ENCODE measurements around the gene CPO. TPM values are rescaled to one million over a fixed set of nuclear protein-coding genes. Genes with fewer than 3 reads are reported as not detected.
A peak's percentile ranks its signal among the peaks of the same experiment; 100 is the strongest.

CPO gene
- polyA plus RNA-seq, 1 donor = 0.31 TPM

- H3K36me3 ChIP-seq (ENCODE audit: control insufficient read depth, insufficient read depth, low read length) = no peaks in the 10 kb centered on the region
- H3K27ac ChIP-seq (ENCODE audit: low read length) = peak overlapping the region; percentile 67
- WGBS (ENCODE audit: insufficient coverage, low lambda C conversion rate) = no CpG with 5 or more reads among the region's 3 CpGs
- no peak overlapping the region for H3K4me3 ChIP-seq (ENCODE audit: low read length)
- peaks cover 5% of the 10 kb centered on the region for H3K9me3 ChIP-seq (ENCODE audit: control insufficient read depth, low read depth, low read length)
- DNase-seq = peak; percentile 78
- H3K27me3 ChIP-seq (ENCODE audit: control insufficient read depth, insufficient read depth, low read length) = no peaks in the 10 kb centered on the region
- H3K4me1 ChIP-seq (ENCODE audit: control insufficient read depth, insufficient read depth, low read length) = peaks cover 23% of the 10 kb centered on the region
Observed at GRCh38 chr2:206971805-206972204, 32.5 kb downstream of the CPO start.

- WGBS (ENCODE audit: insufficient coverage, low lambda C conversion rate) = no CpG with 5 or more reads among the region's 2 CpGs
- H3K27me3 ChIP-seq (ENCODE audit: control insufficient read depth, insufficient read depth, low read length) = no peaks in the 10 kb centered on the region
- no peak overlapping the region for H3K27ac ChIP-seq (ENCODE audit: low read length)
- H3K36me3 ChIP-seq (ENCODE audit: control insufficient read depth, insufficient read depth, low read length) = no peaks in the 10 kb centered on the region
- H3K9me3 ChIP-seq (ENCODE audit: control insufficient read depth, low read depth, low read length) = peaks cover 5% of the 10 kb centered on the region
- no peak for DNase-seq
- H3K4me3 ChIP-seq (ENCODE audit: low read length) = no peak overlapping the region
- peaks cover 8% of the 10 kb centered on the region for H3K4me1 ChIP-seq (ENCODE audit: control insufficient read depth, insufficient read depth, low read length)
Observed at GRCh38 chr2:206974551-206974950, 35.2 kb downstream of the CPO start.

- Histone ChIP-seq H3K27me3 (ENCODE audit: control insufficient read depth, insufficient read depth, low read length) (no peaks in the 10 kb centered on the region), H3K9me3 (ENCODE audit: control insufficient read depth, low read depth, low read length) (peaks cover 5% of the 10 kb centered on the region), H3K27ac (ENCODE audit: low read length) (no peak overlapping the region), H3K36me3 (ENCODE audit: control insufficient read depth, insufficient read depth, low read length) (no peaks in the 10 kb centered on the region), H3K4me1 (ENCODE audit: control insufficient read depth, insufficient read depth, low read length) (no peaks in the 10 kb centered on the region), H3K4me3 (ENCODE audit: low read length) (no peak overlapping the region)
- WGBS (ENCODE audit: insufficient coverage, low lambda C conversion rate) = no CpG with 5 or more reads among the region's 5 CpGs
- DNase-seq = no peak
Observed at GRCh38 chr2:206978746-206979145, 39.4 kb downstream of the CPO start.

- Histone ChIP-seq H3K27ac (ENCODE audit: low read length) (no peak overlapping the region), H3K36me3 (ENCODE audit: control insufficient read depth, insufficient read depth, low read length) (no peaks in the 10 kb centered on the region), H3K9me3 (ENCODE audit: control insufficient read depth, low read depth, low read length) (peaks cover 5% of the 10 kb centered on the region), H3K4me3 (ENCODE audit: low read length) (no peak overlapping the region), H3K4me1 (ENCODE audit: control insufficient read depth, insufficient read depth, low read length) (no peaks in the 10 kb centered on the region), H3K27me3 (ENCODE audit: control insufficient read depth, insufficient read depth, low read length) (no peaks in the 10 kb centered on the region)
- DNase-seq = no peak
- whole genome bisulfite sequencing (ENCODE audit: insufficient coverage, low lambda C conversion rate) = no CpG with 5 or more reads among the region's 3 CpGs
Observed at GRCh38 chr2:206979365-206979764, 40.0 kb downstream of the CPO start.

GRCh38 chr2:206979922-206980321, 40.6 kb downstream of the CPO start:
- Histone ChIP-seq H3K4me1 (ENCODE audit: control insufficient read depth, insufficient read depth, low read length) (no peaks in the 10 kb centered on the region), H3K36me3 (ENCODE audit: control insufficient read depth, insufficient read depth, low read length) (no peaks in the 10 kb centered on the region), H3K9me3 (ENCODE audit: control insufficient read depth, low read depth, low read length) (peaks cover 5% of the 10 kb centered on the region), H3K27ac (ENCODE audit: low read length) (no peak overlapping the region), H3K27me3 (ENCODE audit: control insufficient read depth, insufficient read depth, low read length) (no peaks in the 10 kb centered on the region), H3K4me3 (ENCODE audit: low read length) (no peak overlapping the region)
- no CpG with 5 or more reads among the region's 2 CpGs for WGBS (ENCODE audit: insufficient coverage, low lambda C conversion rate)
- no peak for DNase-seq

GRCh38 chr2:206980413-206980812, 41.1 kb downstream of the CPO start:
- Histone ChIP-seq H3K4me1 (ENCODE audit: control insufficient read depth, insufficient read depth, low read length) (no peaks in the 10 kb centered on the region), H3K4me3 (ENCODE audit: low read length) (no peak overlapping the region), H3K9me3 (ENCODE audit: control insufficient read depth, low read depth, low read length) (peaks cover 5% of the 10 kb centered on the region), H3K27ac (ENCODE audit: low read length) (no peak overlapping the region), H3K36me3 (ENCODE audit: control insufficient read depth, insufficient read depth, low read length) (no peaks in the 10 kb centered on the region), H3K27me3 (ENCODE audit: control insufficient read depth, insufficient read depth, low read length) (no peaks in the 10 kb centered on the region)
- no peak for DNase-seq

GRCh38 chr2:206981086-206981674, 41.9 kb downstream of the CPO start:
- no peaks in the 10 kb centered on the region for H3K4me1 ChIP-seq (ENCODE audit: control insufficient read depth, insufficient read depth, low read length)
- no peak overlapping the region for H3K4me3 ChIP-seq (ENCODE audit: low read length)
- no CpG with 5 or more reads among the region's 12 CpGs for WGBS (ENCODE audit: insufficient coverage, low lambda C conversion rate)
- H3K27ac ChIP-seq (ENCODE audit: low read length) = no peak overlapping the region
- DNase-seq = no peak
- H3K27me3 ChIP-seq (ENCODE audit: control insufficient read depth, insufficient read depth, low read length) = no peaks in the 10 kb centered on the region
- H3K9me3 ChIP-seq (ENCODE audit: control insufficient read depth, low read depth, low read length) = no peaks in the 10 kb centered on the region
- H3K36me3 ChIP-seq (ENCODE audit: control insufficient read depth, insufficient read depth, low read length) = no peaks in the 10 kb centered on the region

- no peaks in the 10 kb centered on the region for H3K9me3 ChIP-seq (ENCODE audit: control insufficient read depth, low read depth, low read length)
- no peak overlapping the region for H3K4me3 ChIP-seq (ENCODE audit: low read length)
- peak; percentile 29 to 35 for DNase-seq
- no peaks in the 10 kb centered on the region for H3K27me3 ChIP-seq (ENCODE audit: control insufficient read depth, insufficient read depth, low read length)
- WGBS (ENCODE audit: insufficient coverage, low lambda C conversion rate) = 48% methylated on average over 2 of the region's 8 CpGs
- no peak overlapping the region for H3K27ac ChIP-seq (ENCODE audit: low read length)
- no peaks in the 10 kb centered on the region for H3K4me1 ChIP-seq (ENCODE audit: control insufficient read depth, insufficient read depth, low read length)
- H3K36me3 ChIP-seq (ENCODE audit: control insufficient read depth, insufficient read depth, low read length) = no peaks in the 10 kb centered on the region
Observed at GRCh38 chr2:206981739-206982340, 42.5 kb downstream of the CPO start.

GRCh38 chr2:206982360-206982955, 43.1 kb downstream of the CPO start:
- Histone ChIP-seq H3K4me1 (ENCODE audit: control insufficient read depth, insufficient read depth, low read length) (no peaks in the 10 kb centered on the region), H3K27me3 (ENCODE audit: control insufficient read depth, insufficient read depth, low read length) (no peaks in the 10 kb centered on the region), H3K9me3 (ENCODE audit: control insufficient read depth, low read depth, low read length) (no peaks in the 10 kb centered on the region), H3K36me3 (ENCODE audit: control insufficient read depth, insufficient read depth, low read length) (no peaks in the 10 kb centered on the region), H3K27ac (ENCODE audit: low read length) (no peak overlapping the region), H3K4me3 (ENCODE audit: low read length) (no peak overlapping the region)
- no CpG with 5 or more reads among the region's 8 CpGs for WGBS (ENCODE audit: insufficient coverage, low lambda C conversion rate)
- DNase-seq = no peak

GRCh38 chr2:206983161-206983859, 44.0 kb downstream of the CPO start:
- 100% methylated on average over 1 of the region's 5 CpGs for WGBS (ENCODE audit: insufficient coverage, low lambda C conversion rate)
- Histone ChIP-seq H3K36me3 (ENCODE audit: control insufficient read depth, insufficient read depth, low read length) (no peaks in the 10 kb centered on the region), H3K27ac (ENCODE audit: low read length) (no peak overlapping the region), H3K4me1 (ENCODE audit: control insufficient read depth, insufficient read depth, low read length) (no peaks in the 10 kb centered on the region), H3K9me3 (ENCODE audit: control insufficient read depth, low read depth, low read length) (no peaks in the 10 kb centered on the region), H3K4me3 (ENCODE audit: low read length) (no peak overlapping the region), H3K27me3 (ENCODE audit: control insufficient read depth, insufficient read depth, low read length) (no peaks in the 10 kb centered on the region)
- no peak for DNase-seq

Data from large intestine (tissue), 3 donors.